HEK293T (cell line): Measurements from ENCODE around the gene KRTAP10-9.

Experiments
- BHLHE40 ChIP-seq: fragments of 450-650 bp; IDR thresholded peaks from 2 replicates; pipeline ENCODE4 v1.6.1; 2016; ENCODE audit warnings: mild to moderate bottlenecking, moderate library complexity, borderline replicate concordance
- CTBP1 ChIP-seq: fragments of 450-650 bp; IDR thresholded peaks from 2 replicates; pipeline ENCODE4 v1.6.1; 2016; ENCODE audit warnings: borderline replicate concordance
- ELF4 ChIP-seq: fragments of 450-650 bp; IDR thresholded peaks from 2 replicates; pipeline ENCODE4 v1.6.1; 2017; ENCODE audit warnings: antibody characterized with exemption
- FOXA1 ChIP-seq: fragments of 450-650 bp; IDR thresholded peaks from 2 replicates; pipeline ENCODE4 v1.6.1; 2016; ENCODE audit warnings: mild to moderate bottlenecking
- FOXK2 ChIP-seq: fragments of 450-650 bp; IDR thresholded peaks from 2 replicates; pipeline ENCODE4 v1.6.1; 2016; ENCODE audit warnings: mild to moderate bottlenecking
- FOXM1 ChIP-seq: fragments of 450-650 bp; IDR thresholded peaks from 2 replicates; pipeline ENCODE4 v1.6.1; 2017; ENCODE audit warnings: mild to moderate bottlenecking, borderline replicate concordance
- HDGF ChIP-seq: fragments of 450-650 bp; IDR thresholded peaks from 2 replicates; pipeline ENCODE4 v1.6.1; 2017; ENCODE audit warnings: antibody characterized with exemption, borderline replicate concordance
- L3MBTL2 ChIP-seq: fragments of 450-650 bp; conservative IDR thresholded peaks from 2 replicates; pipeline ENCODE4 v1.6.1; 2016; ENCODE audit warnings: mild to moderate bottlenecking
- LEF1 ChIP-seq: fragments of 450-650 bp; IDR thresholded peaks from 2 replicates; pipeline ENCODE4 v1.6.1; 2017; ENCODE audit warnings: mild to moderate bottlenecking, borderline replicate concordance
- NFRKB ChIP-seq: fragments of 450-650 bp; IDR thresholded peaks from 2 replicates; pipeline ENCODE4 v1.6.1; 2016; ENCODE audit warnings: mild to moderate bottlenecking, moderate library complexity
- SP1 ChIP-seq: fragments of 450-650 bp; IDR thresholded peaks from 2 replicates; pipeline ENCODE4 v1.6.1; 2017
- SUZ12 ChIP-seq: fragments of 450-650 bp; IDR thresholded peaks from 2 replicates; pipeline ENCODE4 v1.6.1; 2016; ENCODE audit warnings: mild to moderate bottlenecking
- ZNF384 ChIP-seq: fragments of 450-650 bp; IDR thresholded peaks from 2 replicates; pipeline ENCODE4 v1.6.1; 2016

DNA sequence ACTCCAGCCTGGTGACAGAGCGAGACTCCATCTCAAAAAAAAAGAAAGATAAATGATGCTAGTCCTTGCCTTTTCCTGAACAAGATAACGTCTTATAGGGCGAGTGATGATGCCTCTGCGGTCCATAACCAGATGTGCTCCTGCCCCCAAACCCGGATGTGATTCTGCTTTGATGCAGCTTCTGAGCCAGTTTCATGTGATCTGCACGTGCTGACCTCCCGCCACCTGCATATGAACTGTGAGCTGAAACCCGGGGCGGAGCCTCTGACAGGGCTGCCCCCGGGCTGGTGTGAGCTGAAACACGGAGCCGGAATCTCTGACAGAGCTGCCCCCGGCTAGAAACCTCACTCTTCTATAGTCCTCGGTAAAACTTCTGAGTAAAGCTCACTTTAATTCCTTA lies 26.2 kb downstream of the KRTAP10-9 start:
- TF ChIP-seq L3MBTL2: peak; percentile 47
- TF ChIP-seq SP1: no peak
- no peak for TF ChIP-seq FOXK2
- TF ChIP-seq FOXA1: no peak
- TF ChIP-seq ELF4: no peak
- no peak for TF ChIP-seq ZNF384
- TF ChIP-seq CTBP1: no peak
- no peak for TF ChIP-seq FOXM1
- no peak for TF ChIP-seq BHLHE40
- TF ChIP-seq NFRKB: no peak
- TF ChIP-seq SUZ12: no peak
- TF ChIP-seq HDGF: no peak
- TF ChIP-seq LEF1: no peak
